ENCODE results near the gene FBXW10.
"Not testable (repeated sequence)": the region's sequence is repeated elsewhere in the genome, so short reads cannot be mapped to it uniquely, and the experiment has no call there.

GRCh38 chr17:18758344-18758743, 14.5 kb downstream of the FBXW10 start:
- TF ChIP-seq, protein P1, sequence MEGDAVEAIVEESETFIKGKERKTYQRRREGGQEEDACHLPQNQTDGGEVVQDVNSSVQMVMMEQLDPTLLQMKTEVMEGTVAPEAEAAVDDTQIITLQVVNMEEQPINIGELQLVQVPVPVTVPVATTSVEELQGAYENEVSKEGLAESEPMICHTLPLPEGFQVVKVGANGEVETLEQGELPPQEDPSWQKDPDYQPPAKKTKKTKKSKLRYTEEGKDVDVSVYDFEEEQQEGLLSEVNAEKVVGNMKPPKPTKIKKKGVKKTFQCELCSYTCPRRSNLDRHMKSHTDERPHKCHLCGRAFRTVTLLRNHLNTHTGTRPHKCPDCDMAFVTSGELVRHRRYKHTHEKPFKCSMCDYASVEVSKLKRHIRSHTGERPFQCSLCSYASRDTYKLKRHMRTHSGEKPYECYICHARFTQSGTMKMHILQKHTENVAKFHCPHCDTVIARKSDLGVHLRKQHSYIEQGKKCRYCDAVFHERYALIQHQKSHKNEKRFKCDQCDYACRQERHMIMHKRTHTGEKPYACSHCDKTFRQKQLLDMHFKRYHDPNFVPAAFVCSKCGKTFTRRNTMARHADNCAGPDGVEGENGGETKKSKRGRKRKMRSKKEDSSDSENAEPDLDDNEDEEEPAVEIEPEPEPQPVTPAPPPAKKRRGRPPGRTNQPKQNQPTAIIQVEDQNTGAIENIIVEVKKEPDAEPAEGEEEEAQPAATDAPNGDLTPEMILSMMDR (IDR thresholded peaks at IDR 0.05): not testable (repeated sequence)
- TF ChIP-seq EZH2, EZH2phosphoT487 (IDR thresholded peaks at IDR 0.05): not testable (repeated sequence)

Measured in neural progenitor cell (in vitro differentiated cells).